C4-2B (cell line): Measurements from ENCODE around the gene KRT37.
"Not testable (repeated sequence)": the region's sequence is repeated elsewhere in the genome, so short reads cannot be mapped to it uniquely, and the experiment has no call there.

Source experiments
- H3K27ac ChIP-seq: fragments of 450-650 bp; 2 replicates; pipeline ENCODE4 v1.5.1; 2017
- ZFX ChIP-seq: fragments of 450-650 bp; IDR thresholded peaks from 2 replicates; pipeline ENCODE4 v1.6.1; 2017
- TF ChIP-seq, protein P1 (sequence below): fragments of 450-650 bp; conservative IDR thresholded peaks from 2 replicates; pipeline ENCODE4 v1.5.1; 2017; ENCODE audit warnings: mild to moderate bottlenecking

The KRT37 gene

GRCh38 chr17:41386227-41386626, 38.2 kb downstream of the KRT37 start:
- TF ChIP-seq, protein P1, sequence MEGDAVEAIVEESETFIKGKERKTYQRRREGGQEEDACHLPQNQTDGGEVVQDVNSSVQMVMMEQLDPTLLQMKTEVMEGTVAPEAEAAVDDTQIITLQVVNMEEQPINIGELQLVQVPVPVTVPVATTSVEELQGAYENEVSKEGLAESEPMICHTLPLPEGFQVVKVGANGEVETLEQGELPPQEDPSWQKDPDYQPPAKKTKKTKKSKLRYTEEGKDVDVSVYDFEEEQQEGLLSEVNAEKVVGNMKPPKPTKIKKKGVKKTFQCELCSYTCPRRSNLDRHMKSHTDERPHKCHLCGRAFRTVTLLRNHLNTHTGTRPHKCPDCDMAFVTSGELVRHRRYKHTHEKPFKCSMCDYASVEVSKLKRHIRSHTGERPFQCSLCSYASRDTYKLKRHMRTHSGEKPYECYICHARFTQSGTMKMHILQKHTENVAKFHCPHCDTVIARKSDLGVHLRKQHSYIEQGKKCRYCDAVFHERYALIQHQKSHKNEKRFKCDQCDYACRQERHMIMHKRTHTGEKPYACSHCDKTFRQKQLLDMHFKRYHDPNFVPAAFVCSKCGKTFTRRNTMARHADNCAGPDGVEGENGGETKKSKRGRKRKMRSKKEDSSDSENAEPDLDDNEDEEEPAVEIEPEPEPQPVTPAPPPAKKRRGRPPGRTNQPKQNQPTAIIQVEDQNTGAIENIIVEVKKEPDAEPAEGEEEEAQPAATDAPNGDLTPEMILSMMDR = no peak
- TF ChIP-seq ZFX = no peak

GRCh38 chr17:41383690-41384089, 40.7 kb downstream of the KRT37 start:
- TF ChIP-seq, protein P1 = no peak
- TF ChIP-seq ZFX = no peak
- H3K27ac ChIP-seq = no peak overlapping the region

More at GRCh38 chr17:41386227-41386626, 38.2 kb downstream of the KRT37 start:
- no peak overlapping the region for H3K27ac ChIP-seq

DNA sequence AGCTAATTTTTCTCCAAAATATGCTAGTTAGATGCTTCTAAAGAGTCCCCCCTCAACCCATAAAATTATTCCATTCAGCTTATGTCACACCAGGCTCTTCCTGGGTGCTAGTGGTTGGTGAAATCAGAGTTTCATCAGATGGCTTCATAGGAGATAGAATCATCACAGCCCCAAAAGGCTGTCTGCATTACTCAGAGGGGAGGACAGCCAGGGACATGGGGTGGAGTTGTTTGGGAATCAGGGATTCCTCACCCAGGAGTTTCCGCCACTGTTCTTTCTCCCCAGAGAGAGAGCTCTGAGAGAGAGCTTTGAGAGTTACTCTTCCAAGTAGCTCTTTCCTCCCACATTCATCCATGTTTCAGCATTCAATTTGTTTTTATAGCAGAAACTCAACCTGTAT, 42.0 kb downstream of the KRT37 start:
- H3K27ac ChIP-seq = no peak overlapping the region

DNA sequence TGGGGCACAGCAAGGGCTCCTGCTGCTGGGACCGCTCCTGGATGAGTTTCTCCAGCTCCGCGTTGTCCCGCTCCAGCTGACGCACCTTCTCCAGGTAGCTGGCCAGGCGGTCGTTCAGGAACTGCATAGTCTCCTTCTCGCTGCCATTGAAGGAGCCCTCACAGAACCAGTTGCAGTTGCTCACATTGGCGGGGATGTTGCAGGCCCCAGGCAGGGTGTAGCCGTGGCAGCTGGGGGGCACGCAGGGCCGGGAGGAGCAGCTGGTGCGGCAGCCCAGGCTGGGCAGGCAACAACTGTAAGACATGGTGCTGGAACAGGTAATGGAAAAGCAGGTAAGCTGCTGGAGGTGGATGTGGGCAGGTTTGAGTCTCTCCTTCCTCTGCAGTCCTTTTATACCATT, 42.4 kb downstream of the KRT37 start, which contains the start of gene KRT34:
KRT34 (minus strand) TSS at position 364 of the 400 bp plus-strand sequence; CDS start at position 304, 60 bp downstream.
- H3K27ac ChIP-seq = not testable (repeated sequence)

More for the DNA sequence above, 42.0 kb downstream of the KRT37 start:
- TF ChIP-seq ZFX = no peak
- TF ChIP-seq, protein P1 = no peak

- H3K27ac ChIP-seq = not testable (repeated sequence)
Measured at GRCh38 chr17:41380091-41380490, 44.3 kb downstream of the KRT37 start.

GRCh38 chr17:41377546-41377945, 46.8 kb downstream of the KRT37 start:
- H3K27ac ChIP-seq = no peak overlapping the region
- TF ChIP-seq, protein P1 = no peak
- TF ChIP-seq ZFX = no peak
